Measurements from ENCODE around the gene ESR1.
"Not testable (repeated sequence)": the region's sequence is repeated elsewhere in the genome, so short reads cannot be mapped to it uniquely, and the experiment has no call there.

Gene ESR1

DNA sequence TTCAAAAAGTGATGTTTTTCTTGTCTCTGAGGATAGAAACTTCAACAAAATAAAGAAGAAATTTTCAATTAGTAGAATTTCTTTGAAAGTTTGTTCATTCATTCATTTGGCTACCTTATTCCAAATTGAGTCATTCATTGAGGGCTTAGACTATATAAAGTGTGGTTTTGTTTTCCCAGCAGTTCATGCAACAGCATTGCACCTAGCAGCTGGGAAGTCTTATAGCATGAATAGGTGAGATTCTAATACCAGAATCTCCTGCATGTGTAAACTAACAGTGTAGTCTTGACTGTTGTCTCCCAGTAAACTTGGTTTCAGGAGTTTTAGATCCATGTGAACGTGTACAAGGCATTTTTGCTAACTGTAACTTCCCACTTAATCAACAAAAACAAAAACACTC is 7.1 kb downstream of the ESR1 start:
- DNase-seq, result no peak

DNA sequence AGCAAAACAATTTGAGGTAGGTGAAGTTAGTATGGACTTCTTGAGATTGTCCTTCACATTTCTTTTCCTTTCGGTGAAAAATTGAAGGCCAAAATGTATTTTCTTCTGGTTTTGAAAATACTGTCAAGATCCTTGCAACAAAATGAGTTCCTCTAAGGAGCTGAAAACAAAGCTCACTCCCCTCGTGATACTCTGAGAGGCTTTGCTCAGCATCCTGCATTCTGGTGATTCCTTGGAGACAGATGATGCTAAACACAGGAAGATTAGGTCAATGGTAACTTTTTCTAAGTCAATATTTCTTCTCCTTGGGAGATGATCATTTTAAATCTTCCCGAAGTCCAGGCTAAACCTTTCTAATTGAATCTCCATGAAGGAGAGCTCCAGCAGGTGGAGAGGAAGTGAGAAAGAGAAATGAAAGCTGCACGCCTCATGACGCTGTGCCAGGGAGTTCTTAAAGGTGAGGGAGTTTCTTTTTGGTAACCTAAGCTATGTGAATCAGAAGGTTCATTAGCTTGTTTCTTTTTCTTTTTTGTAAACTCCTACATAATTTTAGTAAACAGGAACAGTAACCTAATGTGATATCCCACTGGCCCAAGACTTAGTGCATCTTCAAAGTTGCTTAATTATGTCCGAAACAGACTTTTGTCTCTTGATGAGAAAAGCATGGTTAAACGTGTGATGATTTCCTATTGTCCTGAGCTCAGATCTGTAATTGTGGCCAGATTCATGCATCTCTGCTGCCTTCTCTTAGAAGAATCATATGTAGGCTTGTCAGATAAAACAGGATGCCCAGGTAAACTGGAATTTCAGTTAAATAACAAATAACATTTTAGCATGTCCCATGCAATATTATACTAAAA is 15.0 kb downstream of the ESR1 start:
- DNase-seq, result no peak

DNA sequence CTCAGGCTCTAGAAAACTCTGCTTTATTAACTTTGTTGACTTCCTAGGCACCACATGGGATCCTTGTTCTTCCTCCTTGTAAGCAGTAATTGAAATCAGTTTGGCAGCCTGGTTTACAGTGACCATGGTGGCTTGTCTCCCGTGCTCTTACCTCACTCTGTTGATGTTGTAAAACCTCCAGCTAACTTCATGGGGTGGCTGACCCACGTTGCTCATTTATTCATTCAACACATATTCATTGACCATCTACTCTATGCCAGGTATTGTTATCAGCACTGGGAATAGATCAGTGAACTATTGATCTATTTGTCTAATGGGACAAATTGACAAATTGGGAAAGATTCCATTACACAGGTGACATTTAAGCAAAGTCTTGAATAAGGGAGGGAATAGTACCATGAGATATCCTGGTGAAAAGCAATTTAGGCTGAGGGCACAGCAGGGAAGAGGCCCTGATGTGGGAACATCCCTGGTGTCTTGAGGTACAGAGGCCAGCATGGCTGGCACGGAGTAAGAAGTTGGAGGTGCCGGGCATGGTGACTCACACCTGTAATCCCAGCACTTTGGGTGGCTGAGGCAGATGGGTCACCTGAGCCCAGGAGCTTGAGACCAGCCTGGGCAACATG is 19.1 kb downstream of the ESR1 start:
- DNase-seq, result no peak

DNA sequence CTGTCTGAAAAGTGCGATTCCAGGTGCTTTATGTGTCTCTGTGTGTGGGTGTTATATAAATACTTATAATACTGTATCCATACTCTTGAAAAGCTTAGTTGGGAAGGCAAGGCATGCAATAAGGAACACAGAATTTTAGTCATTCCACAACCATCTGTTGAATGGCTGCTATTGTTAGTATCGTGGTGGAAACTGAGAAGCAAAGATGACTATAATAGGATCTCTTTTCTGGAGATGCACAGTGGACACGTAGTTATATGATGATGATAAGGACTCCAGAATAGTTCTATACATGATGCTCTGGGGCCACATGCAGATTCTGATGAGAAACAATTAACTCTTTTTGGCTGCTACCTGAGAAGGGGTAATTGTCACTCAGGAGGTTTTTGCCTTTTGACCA is 25.2 kb downstream of the ESR1 start:
- no peak for DNase-seq

DNA sequence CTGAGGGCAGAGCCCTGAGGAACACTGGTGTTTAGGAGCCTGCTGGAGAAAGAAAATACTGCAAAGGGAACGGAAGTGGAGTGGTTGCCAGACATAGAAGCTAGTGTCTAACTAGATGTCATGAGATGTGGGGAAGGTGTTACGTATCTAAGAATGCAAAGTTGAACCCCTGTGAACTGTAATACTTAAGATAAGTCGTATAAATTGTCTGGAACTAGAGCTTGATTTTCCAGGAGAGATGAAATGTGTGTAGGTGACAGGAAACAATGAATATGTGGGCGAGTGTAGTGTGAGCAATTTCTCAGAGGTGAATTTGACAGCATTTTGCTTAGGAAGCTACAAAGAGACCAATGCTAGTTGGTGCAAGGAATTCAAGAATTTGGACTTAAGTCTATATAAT is 27.9 kb downstream of the ESR1 start:
- DNase-seq, result no peak

DNA sequence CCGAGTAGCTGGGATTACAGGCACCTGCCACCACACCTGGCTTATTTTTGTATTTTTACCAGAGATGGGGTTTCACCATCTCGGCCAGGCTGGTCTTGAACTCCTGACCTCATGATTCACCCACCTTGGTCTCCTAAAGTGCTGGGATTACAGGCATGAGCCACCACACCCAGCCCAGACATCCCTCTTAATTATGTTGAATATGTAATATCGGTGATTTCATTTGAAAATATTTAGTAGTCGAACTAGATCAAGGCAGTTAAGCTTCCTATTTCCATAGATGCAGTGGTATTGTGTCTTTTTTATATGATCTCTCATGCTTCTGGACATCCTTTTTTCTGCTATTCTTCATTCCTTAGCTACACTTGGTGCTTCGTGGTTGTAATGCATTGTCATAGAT is 29.7 kb downstream of the ESR1 start:
- no peak for DNase-seq

DNA sequence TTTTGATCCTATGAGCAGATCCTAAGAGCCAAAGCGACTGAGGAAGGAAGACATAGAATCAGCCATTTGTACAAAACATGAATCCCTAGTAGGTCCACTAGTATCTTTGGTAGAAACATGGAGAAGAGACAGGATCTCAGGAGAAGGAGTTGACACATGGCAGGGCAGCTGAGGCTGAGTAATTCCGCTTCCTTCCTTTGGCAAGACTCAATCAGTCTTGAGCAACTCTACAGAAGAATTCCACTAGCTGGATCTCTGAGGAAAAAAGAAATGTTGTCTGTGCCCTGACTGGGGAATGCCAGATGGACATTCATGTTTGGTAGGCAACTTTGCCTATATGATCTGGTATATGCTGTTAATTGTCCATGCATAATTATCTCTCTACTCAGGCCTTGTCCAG is 35.3 kb downstream of the ESR1 start:
- DNase-seq, result no peak

DNA sequence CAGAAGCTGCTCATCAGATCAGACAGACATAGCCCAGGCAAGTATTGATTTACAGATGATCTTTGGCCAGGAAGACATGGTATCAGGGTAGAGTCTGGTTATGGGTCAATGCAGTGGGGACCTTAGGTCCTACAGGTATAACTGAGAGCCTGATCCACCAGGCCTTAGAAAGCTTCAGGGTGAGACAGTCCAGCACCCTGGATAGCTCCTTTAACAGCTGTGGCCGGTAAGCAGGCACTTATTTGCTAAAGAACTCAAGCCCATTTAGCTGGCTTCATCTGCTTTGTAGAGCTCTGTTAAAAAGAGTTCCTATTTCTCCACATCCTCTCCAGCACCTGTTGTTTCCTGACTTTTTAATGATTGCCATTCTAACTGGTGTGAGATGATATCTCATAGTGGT is 39.6 kb downstream of the ESR1 start:
- no peak for DNase-seq

DNA sequence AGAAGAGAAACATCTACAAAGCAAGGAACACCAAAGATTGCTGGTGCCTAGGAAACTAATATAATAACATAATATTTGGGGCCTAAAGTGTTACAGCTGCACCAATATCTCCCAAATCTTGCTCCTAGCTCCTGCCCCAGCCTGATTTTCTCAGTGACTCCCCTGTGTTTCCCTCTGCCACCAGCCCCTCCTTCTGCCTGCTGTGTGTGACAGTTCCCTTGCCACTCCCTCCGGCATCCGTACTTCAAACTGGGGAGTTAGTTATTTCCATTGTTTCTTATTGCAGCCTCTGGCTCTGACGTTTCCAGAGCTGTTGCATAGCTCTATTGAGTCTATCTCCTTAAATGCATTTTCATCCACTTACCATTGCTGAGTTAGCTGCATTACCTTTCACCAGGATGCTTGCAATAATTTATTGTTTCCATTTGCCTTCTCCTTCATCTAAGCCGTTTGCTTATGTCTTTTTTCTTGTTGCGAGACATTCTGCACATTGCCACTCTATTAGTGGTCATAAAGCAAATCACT is 43.1 kb downstream of the ESR1 start:
- DNase-seq, result no peak

DNA sequence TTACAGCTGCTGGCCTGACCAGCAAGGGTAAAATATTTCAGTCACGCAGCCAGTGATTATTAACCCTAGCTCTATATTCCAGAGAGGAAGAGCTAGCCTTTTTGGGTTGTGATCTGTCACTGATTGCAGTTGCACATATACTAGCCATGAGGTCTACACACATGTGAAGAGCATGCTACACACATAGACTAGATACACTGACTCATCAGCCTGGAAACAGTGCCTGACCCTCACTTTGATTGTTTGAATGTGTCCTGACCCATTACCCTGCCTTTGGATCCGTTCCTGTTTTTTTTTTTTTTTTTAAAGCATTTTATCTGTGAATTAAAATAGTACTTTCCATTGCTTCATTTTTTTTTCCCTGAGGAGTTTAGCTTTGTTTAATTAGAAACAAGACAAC is 50.8 kb downstream of the ESR1 start:
- DNase-seq, result no peak

DNA sequence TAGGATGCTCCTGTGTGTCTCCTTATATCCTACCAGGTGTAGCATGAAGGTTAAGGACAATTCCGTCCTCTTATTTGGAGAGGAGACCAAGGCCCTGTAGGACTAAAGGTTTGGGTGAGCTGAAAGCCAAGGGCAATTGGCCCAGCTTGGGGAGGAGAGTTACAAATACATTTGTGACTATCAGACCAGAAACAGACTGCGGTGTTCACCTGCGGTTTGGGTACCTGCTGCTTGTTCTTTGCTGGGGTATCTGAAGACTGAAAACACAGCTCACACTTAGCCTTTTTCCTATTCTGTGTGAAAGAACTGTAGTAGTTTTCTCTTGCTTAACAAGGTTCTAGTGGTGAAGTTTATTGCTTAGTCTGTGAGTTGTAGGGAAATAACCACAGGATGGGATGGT is 55.0 kb downstream of the ESR1 start:
- no peak for DNase-seq

DNA sequence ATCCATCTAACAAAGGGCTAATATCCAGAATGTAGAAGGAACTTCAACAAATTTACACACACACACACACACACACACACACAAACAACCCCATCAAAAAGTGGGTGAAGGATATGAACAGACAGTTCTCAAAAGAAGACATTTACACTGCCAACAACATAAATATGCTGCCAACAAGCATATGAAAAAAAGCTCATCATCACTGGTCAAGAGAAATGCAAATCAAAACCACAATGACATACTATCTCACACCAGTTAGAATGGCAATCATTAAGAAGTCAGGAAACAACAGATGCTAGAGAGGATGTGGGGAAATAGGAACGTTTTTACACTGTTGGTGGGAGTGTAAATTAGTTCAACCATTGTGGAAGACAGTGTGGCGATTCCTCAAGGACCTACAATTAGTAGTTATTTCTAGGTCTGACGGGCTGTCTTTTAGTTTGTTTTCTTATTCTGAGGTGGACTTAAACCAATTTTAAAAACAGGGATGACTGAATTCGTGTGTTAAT is 59.9 kb downstream of the ESR1 start:
- not testable (repeated sequence) for DNase-seq

DNA sequence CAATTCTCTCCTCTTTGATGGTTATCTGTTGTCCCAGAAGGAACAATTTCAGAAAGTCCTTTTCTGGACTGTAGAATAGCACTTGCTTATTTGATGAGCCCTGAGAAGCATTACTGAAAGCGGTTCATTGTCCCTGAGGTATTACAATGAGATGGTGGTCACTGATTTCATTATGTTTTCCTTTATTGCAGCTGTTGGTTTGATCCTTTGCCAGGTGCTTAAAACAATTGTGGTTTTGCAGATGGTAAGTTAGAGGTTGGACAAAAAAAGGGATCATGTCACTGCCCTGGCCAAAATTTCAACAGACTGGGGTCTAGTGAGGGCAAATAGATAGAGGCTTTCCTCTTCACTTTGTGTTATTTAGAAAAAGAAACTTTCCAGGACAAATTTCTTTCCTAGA is 61.9 kb downstream of the ESR1 start:
- no peak for DNase-seq

DNA sequence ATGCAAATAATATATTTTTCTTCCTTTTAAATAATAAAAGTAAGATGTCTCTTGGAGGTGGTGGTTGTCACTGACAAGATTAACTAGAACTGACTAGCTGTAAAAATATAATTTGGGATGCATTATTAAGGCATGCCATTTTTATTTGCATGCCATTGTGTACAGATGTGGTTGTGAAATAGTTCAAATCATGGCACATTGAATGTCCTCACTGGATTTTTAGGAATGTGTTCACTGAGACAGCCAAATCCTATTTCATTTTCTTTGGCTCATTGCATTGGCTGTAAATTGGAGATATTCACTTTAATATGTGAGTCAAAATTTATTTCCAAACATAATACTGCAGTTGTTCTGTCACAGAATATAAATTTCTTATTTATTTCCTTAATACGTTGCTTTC is 62.3 kb downstream of the ESR1 start:
- DNase-seq, result no peak

DNA sequence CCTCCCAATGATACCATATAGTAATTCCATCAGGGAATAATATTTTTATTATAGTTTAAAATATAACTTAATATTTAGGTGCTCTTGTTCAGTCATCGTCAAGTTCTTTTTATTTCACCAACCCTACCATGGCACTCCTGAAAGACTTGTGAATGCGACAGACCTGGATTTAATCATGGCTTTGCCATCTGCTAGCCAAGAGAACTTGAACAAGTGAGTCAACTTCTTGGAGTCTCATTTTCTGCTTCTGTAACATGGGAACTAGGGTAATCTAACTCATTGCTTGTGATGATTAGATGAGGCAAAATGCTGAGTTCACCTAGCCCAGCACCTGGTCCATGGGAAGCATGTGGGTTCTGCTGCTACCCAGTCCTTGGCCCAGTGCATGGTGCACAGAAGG is 62.9 kb downstream of the ESR1 start:
- DNase-seq, result no peak

DNA sequence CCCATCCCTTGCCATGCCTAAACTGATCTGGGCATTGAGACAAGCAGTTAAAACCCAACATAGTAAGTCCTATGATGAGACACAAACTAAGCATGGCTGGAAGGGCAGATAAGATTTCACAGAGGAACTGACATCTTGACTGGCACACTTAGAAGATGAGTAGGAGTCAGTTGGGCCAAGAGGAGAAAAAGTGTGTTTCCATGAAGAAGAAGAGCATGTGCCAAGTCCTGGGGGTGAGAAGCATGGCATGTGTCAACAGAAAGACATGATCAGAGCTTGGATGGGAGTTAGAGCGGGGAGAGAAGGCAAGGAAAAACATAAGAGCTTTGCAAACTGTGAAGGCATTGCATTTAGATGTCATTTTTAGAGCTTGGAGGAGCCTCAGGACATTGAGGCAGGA is 68.0 kb downstream of the ESR1 start:
- DNase-seq, result no peak

DNA sequence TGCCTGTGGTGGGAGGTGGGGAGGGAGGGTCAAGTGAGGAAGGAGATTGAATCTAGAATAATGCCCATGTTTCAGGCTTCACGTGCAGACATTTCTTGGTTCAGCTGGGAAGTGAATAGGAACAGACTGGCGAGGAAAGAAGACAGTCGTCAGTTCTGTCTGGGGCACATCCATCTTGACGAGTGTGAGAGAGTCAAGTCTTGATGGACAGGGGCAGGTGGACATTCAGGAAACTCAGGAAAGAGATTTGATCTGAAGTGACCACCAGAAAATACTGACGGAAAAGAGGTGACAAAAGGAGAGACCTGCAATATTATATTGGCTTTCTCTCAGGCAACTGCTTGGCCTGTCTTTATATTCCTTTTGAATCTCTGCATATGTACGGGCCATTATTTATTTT is 68.6 kb downstream of the ESR1 start:
- no peak for DNase-seq

DNA sequence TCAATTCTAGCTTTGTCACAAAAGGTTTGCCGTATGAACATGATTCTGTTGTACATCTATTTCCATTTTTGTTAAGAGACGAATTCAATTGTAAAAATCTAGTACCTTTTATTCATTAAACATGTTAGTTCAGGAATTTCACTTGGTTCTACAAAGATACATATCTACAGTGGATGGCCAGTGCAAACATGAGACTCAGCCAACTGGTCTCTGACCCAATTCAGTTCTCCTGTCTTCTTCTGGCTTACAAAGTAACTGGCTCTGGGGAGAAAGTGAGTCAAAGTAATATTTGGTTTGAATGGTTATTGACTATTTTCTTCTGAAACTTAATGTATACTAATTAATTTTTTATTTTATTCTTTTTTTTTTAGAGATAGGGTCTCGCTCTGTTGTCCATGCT is 70.0 kb downstream of the ESR1 start:
- DNase-seq, result no peak

DNA sequence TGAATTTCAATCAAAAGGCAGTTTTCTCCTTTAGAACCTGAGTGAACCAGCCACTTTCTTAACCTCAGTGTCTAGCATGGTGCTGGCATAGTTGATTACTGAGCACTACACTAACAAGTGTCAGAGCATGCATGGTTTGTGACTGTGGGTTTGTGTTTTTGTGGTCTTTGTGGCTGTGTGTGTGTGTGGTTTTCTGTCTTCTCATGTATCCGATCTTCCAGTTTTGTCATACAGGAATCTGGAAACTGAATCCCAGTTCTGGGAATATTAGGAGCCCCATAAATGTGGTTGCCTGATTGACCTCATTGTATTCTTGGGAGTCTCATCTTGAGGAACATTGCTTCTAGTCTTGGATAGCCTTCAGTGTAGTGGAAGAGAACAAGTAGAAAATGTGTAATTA is 73.7 kb downstream of the ESR1 start:
- no peak for DNase-seq

DNA sequence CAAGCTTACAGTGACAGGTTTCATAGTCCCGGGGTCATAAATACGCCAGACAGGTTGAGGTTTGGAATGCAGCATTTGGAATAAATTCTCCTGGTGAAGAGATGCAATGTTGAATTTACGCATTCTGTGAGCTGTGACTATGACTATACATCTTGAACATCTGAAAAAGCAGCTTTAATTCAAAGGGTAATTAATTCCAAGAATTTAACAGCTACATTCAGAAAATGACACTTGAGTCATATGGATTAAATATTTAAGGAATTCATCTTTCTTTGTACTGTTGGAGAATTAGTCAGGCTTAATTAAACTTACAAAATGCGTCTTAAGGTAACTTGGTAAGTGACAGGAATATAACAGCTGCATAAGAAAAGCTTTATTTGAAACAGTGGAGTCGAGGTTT is 74.7 kb downstream of the ESR1 start:
- no peak for DNase-seq

DNA sequence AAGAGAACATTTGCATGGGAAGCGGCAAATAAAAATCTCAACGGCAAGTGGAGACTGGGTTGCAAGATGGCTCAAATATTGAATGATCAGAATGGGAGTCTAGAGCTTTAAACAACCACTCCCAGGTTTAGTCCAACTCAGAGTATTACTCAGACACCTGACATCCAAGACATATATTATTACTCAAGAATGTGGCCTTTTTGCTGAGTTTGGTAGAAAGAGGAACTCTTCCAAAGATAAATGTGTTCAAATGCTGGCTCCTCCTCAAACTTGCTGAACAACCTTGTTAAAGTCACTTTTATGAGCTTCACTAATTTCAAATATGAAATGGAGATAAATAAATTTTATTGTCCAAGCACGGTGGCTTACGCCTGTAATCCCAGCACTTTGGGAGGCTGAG is 77.8 kb downstream of the ESR1 start:
- DNase-seq, result no peak

DNA sequence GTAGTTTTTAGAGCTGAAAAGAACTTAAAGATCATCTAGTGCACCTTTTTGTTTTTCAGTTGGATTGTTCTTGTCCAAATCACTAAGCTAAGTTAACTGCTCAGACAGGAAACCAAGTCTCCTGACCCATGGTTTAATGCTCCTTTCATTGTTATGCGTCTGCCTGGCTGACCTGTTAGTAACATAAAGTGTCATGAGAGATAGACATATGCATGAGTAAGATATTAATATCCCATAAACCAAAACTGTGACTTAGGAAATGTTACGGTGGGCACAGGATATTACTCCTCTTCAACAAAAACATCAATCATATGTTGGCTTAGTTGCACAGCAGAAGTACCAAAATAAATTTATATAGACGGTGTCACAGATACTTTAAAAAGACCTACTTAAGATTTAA is 84.0 kb downstream of the ESR1 start:
- DNase-seq, result no peak

DNA sequence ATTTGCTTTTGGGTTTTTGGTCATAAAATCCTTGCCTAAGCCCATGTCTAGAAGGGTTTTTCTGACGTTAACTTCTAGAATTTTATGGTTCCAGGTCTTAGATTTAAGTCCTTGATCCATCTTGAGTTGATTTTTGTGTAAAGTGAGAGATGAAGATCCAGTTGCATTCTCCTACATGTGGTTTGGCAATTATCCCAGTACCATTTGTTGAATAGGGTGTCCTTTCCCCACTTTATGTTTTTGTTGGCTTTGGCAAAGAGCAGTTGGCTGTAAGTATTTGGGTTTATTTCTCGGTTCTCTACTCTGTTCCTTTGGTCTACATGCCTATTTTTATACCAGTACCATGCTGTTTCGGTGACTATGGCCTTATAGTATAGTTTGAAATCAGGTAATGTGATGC is 86.9 kb downstream of the ESR1 start:
- DNase-seq, result not testable (repeated sequence)

DNA sequence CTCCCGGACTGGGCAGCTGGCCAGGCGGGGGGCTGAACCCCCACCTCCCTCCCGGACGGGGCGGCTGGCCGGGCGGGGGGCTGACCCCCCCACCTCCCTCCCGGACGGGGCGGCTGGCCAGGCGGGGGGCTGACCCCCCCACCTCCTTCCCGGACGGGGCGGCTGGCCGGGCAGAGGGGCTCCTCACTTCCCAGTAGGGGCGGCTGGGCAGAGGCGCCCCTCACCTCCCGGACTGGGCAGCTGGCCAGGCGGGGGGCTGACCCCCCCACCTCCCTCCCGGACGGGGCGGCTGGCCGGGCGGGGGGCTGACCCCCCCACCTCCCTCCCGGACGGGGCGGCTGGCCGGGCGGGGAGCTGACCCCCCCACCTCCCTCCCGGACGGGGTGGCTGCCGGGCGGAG is 91.7 kb downstream of the ESR1 start:
- DNase-seq, result not testable (repeated sequence)

All from activated T-cell treated with anti-CD3 and anti-CD28 coated beads, Interleukin-2, amount 50 U/mL, for 48 hours (primary cell).